GM20000 (cell line): ENCODE data around the gene SULT1E1.

Experiments used
- DNase-seq: peaks from one replicate; pipeline ENCODE4 v3.0.0; 2012; ENCODE audit warnings: low spot score
- TF ChIP-seq, protein P1 (sequence below): IDR thresholded peaks from 2 replicates; pipeline ENCODE4 v1.5.1; 2012; ENCODE audit warnings: mild to moderate bottlenecking, control low read depth; ENCODE audit errors: extremely low read depth, missing control alignments

The SULT1E1 gene

GRCh38 chr4:69800599-69800998 is 59.3 kb downstream of the SULT1E1 start:
- DNase-seq: no peak
- TF ChIP-seq, protein P1, sequence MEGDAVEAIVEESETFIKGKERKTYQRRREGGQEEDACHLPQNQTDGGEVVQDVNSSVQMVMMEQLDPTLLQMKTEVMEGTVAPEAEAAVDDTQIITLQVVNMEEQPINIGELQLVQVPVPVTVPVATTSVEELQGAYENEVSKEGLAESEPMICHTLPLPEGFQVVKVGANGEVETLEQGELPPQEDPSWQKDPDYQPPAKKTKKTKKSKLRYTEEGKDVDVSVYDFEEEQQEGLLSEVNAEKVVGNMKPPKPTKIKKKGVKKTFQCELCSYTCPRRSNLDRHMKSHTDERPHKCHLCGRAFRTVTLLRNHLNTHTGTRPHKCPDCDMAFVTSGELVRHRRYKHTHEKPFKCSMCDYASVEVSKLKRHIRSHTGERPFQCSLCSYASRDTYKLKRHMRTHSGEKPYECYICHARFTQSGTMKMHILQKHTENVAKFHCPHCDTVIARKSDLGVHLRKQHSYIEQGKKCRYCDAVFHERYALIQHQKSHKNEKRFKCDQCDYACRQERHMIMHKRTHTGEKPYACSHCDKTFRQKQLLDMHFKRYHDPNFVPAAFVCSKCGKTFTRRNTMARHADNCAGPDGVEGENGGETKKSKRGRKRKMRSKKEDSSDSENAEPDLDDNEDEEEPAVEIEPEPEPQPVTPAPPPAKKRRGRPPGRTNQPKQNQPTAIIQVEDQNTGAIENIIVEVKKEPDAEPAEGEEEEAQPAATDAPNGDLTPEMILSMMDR: no peak

GRCh38 chr4:69799337-69799736 is 60.6 kb downstream of the SULT1E1 start:
- no peak for DNase-seq
- TF ChIP-seq, protein P1: no peak

DNA sequence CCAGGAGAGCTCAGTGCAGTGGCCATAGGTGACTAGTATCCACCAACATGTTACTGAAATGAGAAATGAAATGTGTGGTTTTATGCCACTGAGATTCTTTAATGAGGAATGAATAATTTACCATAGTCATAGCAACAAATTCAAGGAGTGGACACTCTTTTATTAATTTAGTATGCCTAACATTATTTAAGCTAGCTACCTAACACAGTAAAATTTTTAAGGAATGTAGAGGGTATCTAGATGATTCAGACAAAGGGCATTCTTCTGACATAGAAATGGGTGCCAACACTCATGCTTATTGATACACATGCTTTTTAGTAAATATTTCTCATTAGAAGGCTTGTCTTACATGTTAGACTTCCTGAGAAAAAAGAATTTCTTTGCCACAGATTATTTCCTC is 66.2 kb downstream of the SULT1E1 start:
- DNase-seq: no peak
- TF ChIP-seq, protein P1: no peak
